Measurements from ENCODE around the gene RTN3.

GRCh38 chr11:63652671-63653070, 28.6 kb upstream of the RTN3 start:
- TF ChIP-seq CTCF (IDR thresholded peaks at IDR 0.05; ENCODE audit: borderline replicate concordance, extremely low read depth, low read length, poor library complexity, severe bottlenecking): no peak
- TF ChIP-seq EZH2 (IDR thresholded peaks at IDR 0.05; ENCODE audit: borderline replicate concordance, low read depth, low read length, severe bottlenecking): no peak
